NCI-H446 (cell line): ENCODE measurements around the gene OR2T29.
"Not testable (repeated sequence)": the region's sequence is repeated elsewhere in the genome, so short reads cannot be mapped to it uniquely, and the experiment has no call there.

ENCODE experiments used
- DNase-seq, 2 experiments: peaks; one replicate each; lab custom pipeline; 2025; lab: John Stamatoyannopoulos, UW

OR2T29 gene

GRCh38 chr1:248510217-248510616 is 52.4 kb downstream of the OR2T29 start:
- not testable (repeated sequence) for DNase-seq

DNA sequence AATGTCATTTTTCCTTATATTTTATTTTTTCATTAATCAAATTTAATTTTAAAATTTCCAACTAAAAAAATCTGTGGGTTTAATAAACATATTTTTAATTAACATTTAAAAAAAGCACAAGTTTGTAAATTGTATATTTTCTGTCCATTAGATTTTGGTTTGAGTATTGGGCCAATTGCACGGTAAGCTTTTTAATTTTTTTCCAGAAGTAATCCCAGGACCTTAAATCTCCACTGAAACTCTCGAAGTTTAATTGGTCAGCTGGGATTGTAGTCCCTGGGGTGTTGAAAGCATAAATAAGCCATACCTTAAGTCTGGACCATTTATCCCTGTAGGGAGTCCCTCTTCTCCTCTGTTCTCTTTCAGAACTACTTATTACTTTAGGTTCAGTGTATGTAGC is 54.8 kb downstream of the OR2T29 start, which contains the start of gene OR2G6:
Gene OR2G6 (plus strand): TSS at position 301 of the 400 bp plus-strand sequence. CDS start 13,574 bp downstream, outside the sequence.
- not testable (repeated sequence) for DNase-seq
